ENCODE data around the gene GADL1.

Gene GADL1

DNA sequence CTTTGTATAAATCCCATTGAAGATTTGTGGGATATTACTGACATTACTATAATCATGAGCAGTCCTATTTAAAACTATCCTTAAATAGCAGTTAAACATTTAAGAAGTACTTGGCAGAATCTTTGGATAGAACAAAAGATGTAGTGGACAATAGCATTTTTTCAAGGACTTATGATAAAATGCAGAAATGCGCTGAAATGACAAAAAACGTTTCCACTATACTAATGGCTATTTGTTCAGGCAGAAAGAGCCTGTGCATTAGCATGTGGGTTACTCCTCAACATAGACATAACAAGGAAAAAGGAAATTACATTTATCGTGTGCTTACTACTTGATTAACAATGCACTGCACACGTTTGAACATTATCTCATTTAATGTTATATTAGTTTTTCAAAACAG lies 80.7 kb downstream of the GADL1 start:
- WGBS (ENCODE audit: insufficient coverage, insufficient read length), result no CpG with 5 or more reads among the region's 4 CpGs

DNA sequence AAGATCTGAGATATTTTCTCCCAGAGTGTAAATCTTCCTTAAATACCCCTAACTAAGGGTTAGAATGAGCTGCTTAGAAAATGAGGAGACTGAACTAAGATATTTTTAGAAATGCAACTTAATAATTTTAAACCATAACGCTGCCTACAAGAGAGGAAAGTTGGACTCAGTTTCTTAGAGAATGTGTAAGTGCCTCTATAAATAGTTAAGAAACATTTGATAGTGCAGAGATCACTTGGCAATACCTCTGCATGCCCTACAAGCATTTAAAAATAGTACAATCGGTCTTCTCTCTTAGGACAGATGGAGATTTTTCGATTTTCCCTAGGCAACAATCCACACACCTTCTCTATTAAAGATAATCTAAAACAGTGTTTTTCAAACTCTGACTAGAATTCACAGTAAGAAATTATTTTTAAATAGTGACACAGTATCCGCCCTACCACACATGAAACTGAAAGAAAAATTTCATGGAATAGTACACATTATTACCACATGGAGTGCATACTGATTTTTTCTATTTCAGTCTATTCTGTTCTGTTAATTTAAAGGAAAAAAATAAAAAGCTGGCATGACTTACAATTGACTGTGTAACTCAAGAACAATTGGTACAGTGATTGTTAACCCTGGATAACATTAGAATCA lies 83.2 kb downstream of the GADL1 start:
- H3K4me3 ChIP-seq (ENCODE audit: low read length), result no peak overlapping the region
- no peak overlapping the region for H3K27ac ChIP-seq (ENCODE audit: low read length)
- H3K27me3 ChIP-seq (ENCODE audit: control insufficient read depth, insufficient read depth, low read length), result no peaks in the 10 kb centered on the region
- WGBS (ENCODE audit: insufficient coverage, insufficient read length), result no CpG with 5 or more reads among the region's 4 CpGs
- no peaks in the 10 kb centered on the region for H3K9me3 ChIP-seq (ENCODE audit: control insufficient read depth, insufficient read depth, low read length)
- H3K4me1 ChIP-seq (ENCODE audit: control insufficient read depth, insufficient read depth, low read length), result peaks cover 3% of the 10 kb centered on the region
- H3K36me3 ChIP-seq (ENCODE audit: control insufficient read depth, insufficient read depth, low read length), result no peaks in the 10 kb centered on the region
- DNase-seq (ENCODE audit: low read depth, low spot score), result no peak

More for the DNA sequence above, 80.7 kb downstream of the GADL1 start:
- H3K27me3 ChIP-seq (ENCODE audit: control insufficient read depth, insufficient read depth, low read length), result no peaks in the 10 kb centered on the region
- H3K36me3 ChIP-seq (ENCODE audit: control insufficient read depth, insufficient read depth, low read length), result no peaks in the 10 kb centered on the region
- DNase-seq (ENCODE audit: low read depth, low spot score), result no peak
- peaks cover 3% of the 10 kb centered on the region for H3K4me1 ChIP-seq (ENCODE audit: control insufficient read depth, insufficient read depth, low read length)
- H3K27ac ChIP-seq (ENCODE audit: low read length), result no peak overlapping the region
- H3K4me3 ChIP-seq (ENCODE audit: low read length), result no peak overlapping the region
- H3K9me3 ChIP-seq (ENCODE audit: control insufficient read depth, insufficient read depth, low read length), result no peaks in the 10 kb centered on the region

DNA sequence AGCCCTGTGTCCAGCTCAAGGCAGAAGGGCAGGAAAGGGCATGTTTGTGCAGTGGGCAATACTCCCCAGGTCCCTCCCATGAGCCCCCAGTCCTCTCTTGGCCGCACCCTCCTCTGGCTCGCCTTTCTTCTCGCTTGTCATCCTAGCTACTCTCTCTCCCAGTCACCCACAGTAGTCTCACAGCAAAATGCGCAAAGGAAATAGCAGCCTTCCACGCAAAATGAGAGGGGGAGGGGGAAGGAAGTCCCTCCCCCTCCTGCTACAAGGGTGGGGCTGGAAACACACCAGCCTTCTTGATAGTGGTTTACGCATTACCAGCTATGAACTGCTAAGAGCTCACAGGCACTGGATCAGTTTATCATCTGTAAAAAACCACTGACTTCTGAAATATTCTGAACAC lies 83.8 kb downstream of the GADL1 start:
- no peak for DNase-seq (ENCODE audit: low read depth, low spot score)
- Histone ChIP-seq H3K27ac (ENCODE audit: low read length) (no peak overlapping the region), H3K4me1 (ENCODE audit: control insufficient read depth, insufficient read depth, low read length) (peaks cover 3% of the 10 kb centered on the region)

DNA sequence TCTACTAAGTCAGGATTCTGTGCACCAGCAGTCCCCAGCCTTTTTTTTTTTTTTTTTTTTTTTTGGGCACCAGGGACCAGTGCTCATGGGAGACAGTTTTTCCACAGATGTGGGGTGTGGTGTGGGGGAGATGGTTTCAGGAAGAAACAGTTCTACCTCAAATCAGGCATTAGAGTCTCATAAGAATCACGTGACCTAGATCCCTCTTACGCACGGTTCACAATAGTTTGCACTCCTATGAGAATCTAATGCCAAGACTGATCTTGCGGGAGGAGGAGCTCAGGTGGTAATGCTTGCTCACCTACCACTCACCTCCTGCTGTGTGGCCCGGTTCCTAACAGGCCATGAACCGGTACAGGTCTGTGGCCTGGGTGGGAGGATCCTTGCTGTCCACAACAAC lies 88.8 kb downstream of the GADL1 start:
- Histone ChIP-seq H3K9me3 (ENCODE audit: control insufficient read depth, insufficient read depth, low read length) (no peaks in the 10 kb centered on the region), H3K27ac (ENCODE audit: low read length) (no peak overlapping the region), H3K36me3 (ENCODE audit: control insufficient read depth, insufficient read depth, low read length) (no peaks in the 10 kb centered on the region), H3K27me3 (ENCODE audit: control insufficient read depth, insufficient read depth, low read length) (no peaks in the 10 kb centered on the region), H3K4me1 (ENCODE audit: control insufficient read depth, insufficient read depth, low read length) (peaks cover 2% of the 10 kb centered on the region), H3K4me3 (ENCODE audit: low read length) (no peak overlapping the region)
- DNase-seq (ENCODE audit: low read depth, low spot score), result no peak
- no CpG with 5 or more reads among the region's 6 CpGs for WGBS (ENCODE audit: insufficient coverage, insufficient read length)

More for the DNA sequence above, 83.8 kb downstream of the GADL1 start:
- H3K36me3 ChIP-seq (ENCODE audit: control insufficient read depth, insufficient read depth, low read length), result no peaks in the 10 kb centered on the region
- WGBS (ENCODE audit: insufficient coverage, insufficient read length), result no CpG with 5 or more reads among the region's 6 CpGs
- no peaks in the 10 kb centered on the region for H3K9me3 ChIP-seq (ENCODE audit: control insufficient read depth, insufficient read depth, low read length)
- H3K4me3 ChIP-seq (ENCODE audit: low read length), result no peak overlapping the region
- no peaks in the 10 kb centered on the region for H3K27me3 ChIP-seq (ENCODE audit: control insufficient read depth, insufficient read depth, low read length)

DNA sequence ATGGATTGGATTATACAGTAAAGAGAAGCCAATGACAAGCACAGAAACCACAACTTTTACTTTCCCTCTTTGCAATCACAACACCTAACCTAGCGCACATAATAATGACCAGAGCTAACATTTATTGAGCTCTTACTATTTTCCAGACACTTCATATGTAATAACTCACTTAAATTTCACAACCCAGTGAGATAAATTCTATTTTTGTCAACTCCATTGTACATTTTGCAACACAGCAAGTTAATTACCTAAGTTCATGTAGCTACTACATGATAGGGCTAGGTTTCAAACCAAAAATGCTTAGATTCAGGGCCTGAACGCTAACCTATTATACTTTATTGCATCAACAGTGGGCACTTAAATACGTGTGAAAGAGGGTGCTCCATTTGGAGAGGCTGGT lies 89.5 kb downstream of the GADL1 start:
- no peak for DNase-seq (ENCODE audit: low read depth, low spot score)
- Histone ChIP-seq H3K9me3 (ENCODE audit: control insufficient read depth, insufficient read depth, low read length) (no peaks in the 10 kb centered on the region), H3K27me3 (ENCODE audit: control insufficient read depth, insufficient read depth, low read length) (no peaks in the 10 kb centered on the region), H3K4me3 (ENCODE audit: low read length) (no peak overlapping the region), H3K36me3 (ENCODE audit: control insufficient read depth, insufficient read depth, low read length) (no peaks in the 10 kb centered on the region), H3K27ac (ENCODE audit: low read length) (no peak overlapping the region), H3K4me1 (ENCODE audit: control insufficient read depth, insufficient read depth, low read length) (no peaks in the 10 kb centered on the region)
- no CpG with 5 or more reads among the region's 3 CpGs for whole genome bisulfite sequencing (ENCODE audit: insufficient coverage, insufficient read length)

- Histone ChIP-seq H3K4me1 (ENCODE audit: control insufficient read depth, insufficient read depth, low read length) (no peaks in the 10 kb centered on the region), H3K27ac (ENCODE audit: low read length) (no peak overlapping the region), H3K27me3 (ENCODE audit: control insufficient read depth, insufficient read depth, low read length) (no peaks in the 10 kb centered on the region), H3K36me3 (ENCODE audit: control insufficient read depth, insufficient read depth, low read length) (no peaks in the 10 kb centered on the region), H3K4me3 (ENCODE audit: low read length) (no peak overlapping the region), H3K9me3 (ENCODE audit: control insufficient read depth, insufficient read depth, low read length) (no peaks in the 10 kb centered on the region)
- no peak for DNase-seq (ENCODE audit: low read depth, low spot score)
- WGBS (ENCODE audit: insufficient coverage, insufficient read length), result no CpG with 5 or more reads among the region's 2 CpGs
These were observed 99.3 kb downstream of the GADL1 start for GRCh38 chr3:30795176-30795575.

- Histone ChIP-seq H3K27me3 (ENCODE audit: control insufficient read depth, insufficient read depth, low read length) (no peaks in the 10 kb centered on the region), H3K9me3 (ENCODE audit: control insufficient read depth, insufficient read depth, low read length) (no peaks in the 10 kb centered on the region), H3K4me3 (ENCODE audit: low read length) (no peak overlapping the region), H3K27ac (ENCODE audit: low read length) (no peak overlapping the region), H3K36me3 (ENCODE audit: control insufficient read depth, insufficient read depth, low read length) (no peaks in the 10 kb centered on the region), H3K4me1 (ENCODE audit: control insufficient read depth, insufficient read depth, low read length) (no peaks in the 10 kb centered on the region)
- DNase-seq (ENCODE audit: low read depth, low spot score), result no peak
- no CpG with 5 or more reads among the region's 4 CpGs for WGBS (ENCODE audit: insufficient coverage, insufficient read length)
These were observed 100.7 kb downstream of the GADL1 start for GRCh38 chr3:30793740-30794139.

DNA sequence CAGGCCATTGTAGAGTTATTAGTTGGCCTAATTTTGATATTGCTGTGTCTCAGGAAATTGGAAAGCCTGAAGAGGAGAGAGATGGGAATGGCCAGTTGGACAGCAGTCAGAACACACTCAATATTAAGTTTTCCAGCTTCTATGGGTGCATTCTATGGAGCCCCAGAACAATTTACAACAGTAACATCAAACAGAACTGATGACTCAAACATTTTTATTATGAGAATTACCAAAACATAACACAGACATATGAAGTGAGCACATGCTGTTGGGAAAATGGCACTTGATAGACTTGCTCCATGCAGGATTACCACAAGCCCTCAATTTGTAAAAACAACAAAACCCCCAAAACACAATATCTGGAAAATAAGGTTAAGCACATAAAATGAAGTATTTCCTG lies 104.3 kb downstream of the GADL1 start:
- H3K4me3 ChIP-seq (ENCODE audit: low read length), result no peak overlapping the region
- DNase-seq (ENCODE audit: low read depth, low spot score), result no peak

GRCh38 chr3:30786365-30786764 lies 108.1 kb downstream of the GADL1 start:
- no peaks in the 10 kb centered on the region for H3K4me1 ChIP-seq (ENCODE audit: control insufficient read depth, insufficient read depth, low read length)
- H3K9me3 ChIP-seq (ENCODE audit: control insufficient read depth, insufficient read depth, low read length), result no peaks in the 10 kb centered on the region
- H3K27ac ChIP-seq (ENCODE audit: low read length), result no peak overlapping the region
- H3K4me3 ChIP-seq (ENCODE audit: low read length), result no peak overlapping the region
- no peak for DNase-seq (ENCODE audit: low read depth, low spot score)
- no peaks in the 10 kb centered on the region for H3K36me3 ChIP-seq (ENCODE audit: control insufficient read depth, insufficient read depth, low read length)
- no peaks in the 10 kb centered on the region for H3K27me3 ChIP-seq (ENCODE audit: control insufficient read depth, insufficient read depth, low read length)

More for the DNA sequence above, 104.3 kb downstream of the GADL1 start:
- no peaks in the 10 kb centered on the region for H3K4me1 ChIP-seq (ENCODE audit: control insufficient read depth, insufficient read depth, low read length)
- H3K27me3 ChIP-seq (ENCODE audit: control insufficient read depth, insufficient read depth, low read length), result no peaks in the 10 kb centered on the region
- H3K27ac ChIP-seq (ENCODE audit: low read length), result no peak overlapping the region
- H3K36me3 ChIP-seq (ENCODE audit: control insufficient read depth, insufficient read depth, low read length), result no peaks in the 10 kb centered on the region
- no peaks in the 10 kb centered on the region for H3K9me3 ChIP-seq (ENCODE audit: control insufficient read depth, insufficient read depth, low read length)

GRCh38 chr3:30779686-30780287 lies 114.7 kb downstream of the GADL1 start:
- Histone ChIP-seq H3K27me3 (ENCODE audit: control insufficient read depth, insufficient read depth, low read length) (no peaks in the 10 kb centered on the region), H3K27ac (ENCODE audit: low read length) (no peak overlapping the region), H3K4me3 (ENCODE audit: low read length) (no peak overlapping the region), H3K4me1 (ENCODE audit: control insufficient read depth, insufficient read depth, low read length) (no peaks in the 10 kb centered on the region), H3K36me3 (ENCODE audit: control insufficient read depth, insufficient read depth, low read length) (no peaks in the 10 kb centered on the region), H3K9me3 (ENCODE audit: control insufficient read depth, insufficient read depth, low read length) (no peaks in the 10 kb centered on the region)
- DNase-seq (ENCODE audit: low read depth, low spot score), result peak; percentile 20
- no CpG with 5 or more reads among the region's 1 CpG for WGBS (ENCODE audit: insufficient coverage, insufficient read length)

- no peak for DNase-seq (ENCODE audit: low read depth, low spot score)
- Histone ChIP-seq H3K9me3 (ENCODE audit: control insufficient read depth, insufficient read depth, low read length) (no peaks in the 10 kb centered on the region), H3K36me3 (ENCODE audit: control insufficient read depth, insufficient read depth, low read length) (no peaks in the 10 kb centered on the region), H3K4me1 (ENCODE audit: control insufficient read depth, insufficient read depth, low read length) (no peaks in the 10 kb centered on the region), H3K27me3 (ENCODE audit: control insufficient read depth, insufficient read depth, low read length) (no peaks in the 10 kb centered on the region), H3K27ac (ENCODE audit: low read length) (no peak overlapping the region), H3K4me3 (ENCODE audit: low read length) (no peak overlapping the region)
- no CpG with 5 or more reads among the region's 3 CpGs for WGBS (ENCODE audit: insufficient coverage, insufficient read length)
These were observed 115.5 kb downstream of the GADL1 start for GRCh38 chr3:30778933-30779332.
